T-helper 2 cell treated with Interferon-gamma antibody and Interleukin-4, amounts not matched to agents 5 μg/mL and 100 μg/mL, for 36 hours (primary cell): ENCODE data around the gene TEKT4.
"Not testable (repeated sequence)": the region's sequence is repeated elsewhere in the genome, so short reads cannot be mapped to it uniquely, and the experiment has no call there.

Experiments
- DNase-seq: peaks from one replicate; pipeline ENCODE4 v3.0.0; 2021; ENCODE audit warnings: low spot score
- H3K27ac Mint-ChIP-seq: one replicate; pipeline ENCODE4 v1.8.0; 2021; ENCODE audit warnings: mild to moderate bottlenecking, mixed read lengths
- H3K27me3 Mint-ChIP-seq: one replicate; pipeline ENCODE4 v1.8.0; 2021; ENCODE audit warnings: low read depth, mixed read lengths
- H3K36me3 Mint-ChIP-seq: one replicate; pipeline ENCODE4 v1.8.0; 2021; ENCODE audit warnings: low read depth, mixed read lengths
- H3K4me1 Mint-ChIP-seq: one replicate; pipeline ENCODE4 v1.8.0; 2021; ENCODE audit warnings: low read depth, mixed read lengths
- H3K4me3 Mint-ChIP-seq: one replicate; pipeline ENCODE4 v1.8.0; 2022; ENCODE audit warnings: mild to moderate bottlenecking, moderate library complexity, mixed read lengths
- H3K9me3 Mint-ChIP-seq: one replicate; pipeline ENCODE4 v1.8.0; 2021; ENCODE audit warnings: mixed read lengths

TEKT4 gene

GRCh38 chr2:94871226-94872087 is at the start of gene TEKT4:
TSS of gene TEKT4 (plus strand) at chr2:94871430. CDS start at chr2:94871580, 150 bp downstream.
- Mint-ChIP-seq H3K27me3 (peaks cover 6% of the 10 kb centered on the region), H3K9me3 (no peaks in the 10 kb centered on the region), H3K4me3 (no peak within 1 kb of the TSS), H3K4me1 (no peaks in the 10 kb centered on the region), H3K27ac (no peak within 1 kb of the TSS), H3K36me3 (no peaks in the 10 kb centered on the region)
- DNase-seq, result no peak

DNA sequence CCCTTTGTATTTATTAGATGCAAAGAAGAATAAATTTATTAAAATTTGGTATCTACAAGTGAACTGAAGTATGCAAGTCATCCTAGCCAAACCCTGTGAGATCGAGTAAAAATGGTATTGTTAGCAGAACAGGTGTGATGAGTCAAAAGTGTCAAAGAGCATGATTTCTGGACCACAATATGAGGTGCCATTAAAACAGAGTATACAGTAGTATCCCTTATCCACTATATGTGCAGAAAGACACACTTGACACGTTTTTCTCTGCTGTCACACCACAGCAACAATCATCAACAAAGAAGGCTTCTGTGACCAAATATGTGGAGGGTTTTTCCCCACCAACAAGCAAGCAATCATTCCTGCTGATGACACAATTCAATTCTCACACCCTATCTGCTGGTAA is 32.0 kb upstream of the TEKT4 start:
- not testable (repeated sequence) for H3K4me1 Mint-ChIP-seq, H3K27me3 Mint-ChIP-seq, H3K36me3 Mint-ChIP-seq, H3K27ac Mint-ChIP-seq, DNase-seq, H3K4me3 Mint-ChIP-seq, H3K9me3 Mint-ChIP-seq

DNA sequence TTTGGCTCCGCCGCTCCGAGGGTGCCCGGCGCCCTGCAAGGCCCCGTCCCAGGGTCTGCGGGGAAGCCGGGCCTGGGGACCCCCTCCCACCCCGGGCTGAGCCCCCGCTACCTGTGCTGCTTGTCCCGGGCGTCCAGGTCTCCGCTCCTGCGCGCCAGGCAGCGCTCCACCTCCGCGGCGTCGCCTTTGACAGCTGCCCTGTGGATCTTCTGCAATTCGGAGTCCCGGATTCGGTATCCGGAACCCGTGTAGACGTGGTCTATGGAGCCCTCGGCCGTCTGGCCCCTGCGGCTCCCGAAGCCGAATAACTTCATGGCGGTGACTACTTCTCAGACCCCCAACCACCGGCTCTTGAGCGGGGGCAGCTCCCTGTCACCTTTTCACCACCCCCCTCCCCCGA is 14.4 kb upstream of the TEKT4 start:
- H3K36me3 Mint-ChIP-seq, H3K4me1 Mint-ChIP-seq, DNase-seq, H3K9me3 Mint-ChIP-seq, H3K27ac Mint-ChIP-seq: not testable (repeated sequence)
- Mint-ChIP-seq H3K27me3 (peaks cover 47% of the 10 kb centered on the region), H3K4me3 (peak overlapping the region; percentile 77)

DNA sequence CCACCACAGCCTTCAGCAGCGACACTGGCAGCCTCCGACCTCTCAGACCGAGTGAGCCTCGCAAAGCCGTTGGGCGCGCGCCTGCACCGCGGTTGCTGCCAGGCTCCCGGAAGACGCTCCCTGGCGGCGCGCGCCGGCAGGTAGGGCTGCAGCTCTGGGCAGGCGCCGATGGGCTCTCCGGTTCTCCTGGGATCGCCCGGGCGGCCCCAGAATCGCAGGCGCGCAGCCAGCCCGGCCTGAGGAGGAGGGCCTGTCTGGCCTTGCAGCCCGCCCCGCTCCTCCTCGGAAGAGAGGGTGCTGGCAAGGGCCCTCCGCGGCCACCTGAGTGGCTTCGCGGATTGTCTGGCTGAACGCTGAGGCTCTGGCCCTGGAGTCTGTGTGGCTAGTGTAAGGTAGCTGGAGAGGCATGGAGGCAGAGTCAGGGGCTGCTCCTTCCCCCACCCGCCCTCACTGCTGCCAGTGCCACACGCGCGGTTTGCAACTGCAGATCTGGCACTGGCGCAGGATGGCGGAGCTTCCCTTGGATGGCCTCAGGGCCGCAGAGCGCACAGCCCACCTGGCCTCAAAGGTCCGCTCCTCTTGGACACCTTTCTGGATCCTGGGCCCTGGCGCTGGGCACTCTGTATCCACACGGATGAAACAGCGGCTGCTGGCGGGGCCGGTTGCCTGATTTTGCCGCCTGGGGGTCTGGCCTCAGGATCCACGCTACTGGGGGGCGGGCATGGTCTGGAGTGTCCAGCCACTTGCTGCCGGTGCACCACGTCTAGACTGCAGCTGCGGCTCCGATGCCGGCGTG is 13.7 kb upstream of the TEKT4 start:
- not testable (repeated sequence) for DNase-seq
- peaks cover 53% of the 10 kb centered on the region for H3K27me3 Mint-ChIP-seq

DNA sequence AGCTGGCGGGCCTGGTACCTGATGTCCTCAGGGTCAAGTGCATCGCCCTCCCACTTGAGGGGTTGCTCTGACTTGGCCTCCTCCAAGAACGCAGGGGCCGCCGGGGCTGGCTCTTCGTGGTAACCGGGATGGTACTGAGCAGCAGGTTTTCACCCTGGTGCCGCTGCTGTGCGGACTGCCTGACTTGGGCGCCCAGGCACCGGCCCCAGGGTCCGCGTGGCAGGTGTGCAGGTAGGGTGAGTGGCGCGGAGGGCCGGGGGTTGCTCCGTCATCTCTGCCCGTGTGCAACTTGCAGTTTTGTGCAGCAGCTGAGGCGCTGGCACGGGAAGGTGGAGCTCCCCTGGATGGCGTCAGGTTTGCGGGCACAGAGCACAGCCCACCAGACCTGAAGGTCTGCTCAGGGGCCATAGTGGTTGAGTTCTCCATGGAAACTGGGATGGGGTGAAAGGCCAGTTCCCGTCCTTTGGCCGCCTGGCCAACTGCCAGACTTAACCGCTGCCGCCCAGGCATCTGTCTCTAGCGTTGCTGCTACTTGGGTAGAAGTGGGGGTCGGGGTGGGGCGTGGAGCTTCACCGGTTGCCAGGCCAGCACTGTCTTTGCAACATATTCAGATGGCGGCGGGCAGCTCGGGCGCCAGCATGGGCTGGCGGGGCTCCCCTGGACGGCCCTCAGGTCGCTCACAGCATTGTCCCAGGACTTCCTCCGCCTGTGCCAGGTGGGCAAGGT is 12.9 kb upstream of the TEKT4 start:
- not testable (repeated sequence) for DNase-seq, H3K4me1 Mint-ChIP-seq, H3K27ac Mint-ChIP-seq, H3K36me3 Mint-ChIP-seq, H3K4me3 Mint-ChIP-seq, H3K9me3 Mint-ChIP-seq
- peaks cover 55% of the 10 kb centered on the region for H3K27me3 Mint-ChIP-seq

More for the DNA sequence above, 13.7 kb upstream of the TEKT4 start:
- peak overlapping the region; percentile 77 for H3K4me3 Mint-ChIP-seq
- H3K36me3 Mint-ChIP-seq, H3K4me1 Mint-ChIP-seq, H3K27ac Mint-ChIP-seq, H3K9me3 Mint-ChIP-seq: not testable (repeated sequence)

DNA sequence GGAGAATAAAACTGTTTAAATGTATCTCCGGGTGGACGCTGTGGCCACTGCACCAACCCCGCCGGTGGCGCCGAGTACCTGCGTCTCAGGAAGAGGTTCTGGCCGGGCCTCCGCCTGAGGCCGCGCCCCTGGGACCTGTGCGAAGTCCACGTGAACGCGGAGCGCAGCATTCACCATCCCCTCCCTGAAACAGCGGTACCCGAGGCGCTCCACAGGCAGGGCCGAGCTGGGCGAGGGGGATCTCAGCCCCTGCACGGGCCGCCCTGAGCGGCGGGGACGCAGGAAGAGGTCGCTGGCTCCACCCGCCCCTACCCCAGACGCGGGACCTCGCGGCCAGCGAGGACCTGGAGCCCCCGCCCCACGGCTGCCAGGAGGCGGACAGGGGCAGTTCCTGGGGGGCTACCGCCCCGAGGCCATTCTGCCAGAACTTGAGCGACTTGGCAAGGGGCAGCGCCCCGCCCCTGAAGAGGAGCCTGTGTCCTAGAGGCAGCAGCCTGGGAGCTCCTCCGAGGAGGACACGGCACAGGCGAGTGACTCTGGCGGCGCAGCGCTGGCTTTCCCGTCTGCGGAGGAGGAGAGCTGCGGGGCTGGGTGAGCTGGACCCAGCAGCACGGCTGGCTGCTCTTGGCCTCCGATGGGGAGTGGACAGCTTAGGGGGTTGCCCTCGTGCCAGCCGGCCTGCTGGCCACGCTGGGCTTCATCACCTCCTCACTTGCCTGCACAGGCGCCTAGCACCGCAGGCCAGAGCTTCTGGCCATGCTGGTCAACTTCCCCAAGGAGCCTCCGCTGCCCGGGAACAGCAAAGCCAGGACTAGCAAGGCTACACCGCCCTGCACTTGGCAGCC is 9.7 kb upstream of the TEKT4 start:
- peaks cover 62% of the 10 kb centered on the region for H3K27me3 Mint-ChIP-seq
- no peaks in the 10 kb centered on the region for H3K9me3 Mint-ChIP-seq
- peaks cover 4% of the 10 kb centered on the region for H3K4me1 Mint-ChIP-seq
- H3K27ac Mint-ChIP-seq, result no peak overlapping the region
- no peak overlapping the region for H3K4me3 Mint-ChIP-seq
- no peaks in the 10 kb centered on the region for H3K36me3 Mint-ChIP-seq
- no peak for DNase-seq

- not testable (repeated sequence) for H3K27ac Mint-ChIP-seq, DNase-seq, H3K36me3 Mint-ChIP-seq, H3K4me3 Mint-ChIP-seq, H3K9me3 Mint-ChIP-seq, H3K4me1 Mint-ChIP-seq
- H3K27me3 Mint-ChIP-seq, result peaks cover 56% of the 10 kb centered on the region
Observed at GRCh38 chr2:94862903-94863302, 8.3 kb upstream of the TEKT4 start.

DNA sequence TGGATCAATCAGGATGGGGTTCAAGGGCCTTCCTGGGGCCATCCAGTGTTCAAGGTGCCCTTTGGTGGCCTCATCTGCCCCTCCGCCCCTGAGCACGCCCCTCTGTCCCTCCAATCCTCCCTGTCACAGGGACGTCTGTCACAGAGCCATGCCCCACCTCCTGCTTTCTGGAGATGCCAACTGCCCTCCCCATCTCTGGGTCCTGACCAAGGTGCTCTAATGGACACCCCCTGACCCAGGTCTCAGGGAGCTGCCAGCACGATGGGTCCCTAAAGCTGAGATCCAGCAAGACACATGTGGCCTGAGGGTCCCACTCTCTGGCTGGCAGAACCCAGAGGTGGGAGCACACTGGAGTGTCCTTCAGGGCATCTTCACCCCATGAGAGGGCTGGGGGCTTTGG is 2.1 kb upstream of the TEKT4 start:
- Mint-ChIP-seq H3K4me3 (no peak overlapping the region), H3K4me1 (no peaks in the 10 kb centered on the region), H3K27me3 (peaks cover 15% of the 10 kb centered on the region), H3K9me3 (no peaks in the 10 kb centered on the region), H3K36me3 (no peaks in the 10 kb centered on the region), H3K27ac (no peak overlapping the region)
- no peak for DNase-seq

DNA sequence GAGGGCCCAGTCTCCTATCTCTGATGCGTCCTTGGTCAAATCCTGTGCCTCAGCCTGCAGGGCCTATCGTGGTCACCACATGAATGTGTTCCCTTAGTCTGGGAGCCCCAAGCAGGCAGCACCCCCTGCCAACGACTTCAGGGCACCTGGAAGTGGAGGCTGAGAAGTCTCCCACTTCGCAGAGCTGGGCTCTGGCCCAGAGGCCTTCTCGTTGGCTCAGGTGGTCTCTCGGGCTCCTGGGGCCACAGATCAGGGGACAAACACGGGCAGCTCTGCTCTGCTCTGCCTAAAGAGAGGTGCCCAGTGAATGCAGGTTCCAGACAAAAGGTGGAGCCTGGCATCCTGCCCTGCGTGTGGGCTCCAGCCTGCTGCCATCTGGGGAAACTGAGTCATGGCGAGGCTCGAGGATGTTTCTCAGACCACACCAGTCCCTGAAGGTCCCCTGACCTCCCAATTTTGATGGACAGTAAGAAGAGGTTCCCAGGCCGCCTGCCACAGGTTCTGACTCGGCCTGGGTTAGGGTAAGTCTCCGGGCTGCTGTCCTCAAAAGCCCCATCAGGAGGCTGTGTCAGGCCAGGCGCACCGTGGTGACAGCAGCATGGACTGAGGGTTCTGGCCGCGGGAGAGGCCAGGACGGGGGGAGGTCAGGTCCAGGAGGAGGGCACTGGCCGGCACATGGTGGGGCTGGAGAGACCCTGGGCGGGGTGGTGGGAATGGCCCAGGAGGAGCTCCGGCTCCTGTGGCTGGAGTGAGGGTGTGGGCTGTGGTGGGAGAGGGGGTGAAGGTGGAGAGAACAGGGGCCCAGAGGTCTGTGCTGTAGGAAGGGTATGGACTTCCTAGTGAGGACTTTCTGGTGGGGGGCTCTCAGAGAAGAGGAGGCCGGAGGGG is 1.4 kb upstream of the TEKT4 start:
- no peaks in the 10 kb centered on the region for H3K9me3 Mint-ChIP-seq

DNA sequence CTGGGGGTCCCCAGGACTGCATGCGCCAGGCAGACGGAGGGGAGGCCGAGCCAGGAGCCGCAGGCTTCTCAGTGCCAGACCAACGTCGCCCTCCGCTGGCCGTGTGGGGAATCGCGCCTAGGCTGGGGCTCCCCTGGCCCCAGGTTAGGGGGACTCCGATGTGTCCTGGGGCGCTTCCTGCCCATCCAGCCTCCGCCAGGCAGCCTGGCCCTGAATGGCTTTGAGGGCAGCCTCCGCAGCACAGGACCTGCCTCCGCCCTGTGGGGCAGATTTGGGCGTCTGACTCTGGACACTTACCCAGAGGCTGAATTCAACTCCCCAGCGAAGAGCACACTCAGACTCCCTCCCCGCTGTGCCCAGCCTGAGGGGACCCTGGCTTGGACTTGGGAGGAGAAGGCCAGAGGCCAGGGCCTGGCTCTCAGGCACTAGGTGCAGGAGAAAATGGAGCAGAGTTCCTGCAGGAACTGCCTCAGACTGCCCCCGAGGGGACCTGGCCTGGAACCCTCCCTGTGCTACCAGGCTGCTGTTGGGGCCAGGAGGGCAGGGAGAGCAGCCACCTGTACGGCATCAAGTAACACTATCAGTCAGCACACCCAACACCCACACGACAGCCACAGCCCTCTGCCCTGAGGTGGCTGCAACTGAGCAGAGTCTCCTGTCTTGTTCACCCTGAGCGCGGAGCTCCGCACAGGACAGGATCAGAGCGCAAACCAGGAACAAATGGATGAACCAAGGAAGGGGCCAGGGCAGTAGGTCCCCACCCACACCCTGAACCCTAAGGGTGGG is 597 bp upstream of the TEKT4 start:
- H3K36me3 Mint-ChIP-seq, result no peaks in the 10 kb centered on the region
- DNase-seq, result no peak
- H3K4me1 Mint-ChIP-seq, result no peaks in the 10 kb centered on the region
- peaks cover 6% of the 10 kb centered on the region for H3K27me3 Mint-ChIP-seq
- H3K4me3 Mint-ChIP-seq, result no peak overlapping the region
- no peak overlapping the region for H3K27ac Mint-ChIP-seq
- no peaks in the 10 kb centered on the region for H3K9me3 Mint-ChIP-seq

More for the DNA sequence above, 1.4 kb upstream of the TEKT4 start:
- peaks cover 9% of the 10 kb centered on the region for H3K27me3 Mint-ChIP-seq
- H3K4me1 Mint-ChIP-seq, result no peaks in the 10 kb centered on the region
- no peak for DNase-seq
- no peak overlapping the region for H3K27ac Mint-ChIP-seq
- no peak overlapping the region for H3K4me3 Mint-ChIP-seq
- no peaks in the 10 kb centered on the region for H3K36me3 Mint-ChIP-seq

- H3K27me3 Mint-ChIP-seq, result peaks cover 6% of the 10 kb centered on the region
- no peaks in the 10 kb centered on the region for H3K4me1 Mint-ChIP-seq
- no peaks in the 10 kb centered on the region for H3K9me3 Mint-ChIP-seq
- no peak for DNase-seq
- no peak overlapping the region for H3K4me3 Mint-ChIP-seq
- H3K36me3 Mint-ChIP-seq, result no peaks in the 10 kb centered on the region
- H3K27ac Mint-ChIP-seq, result no peak overlapping the region
Observed at GRCh38 chr2:94872088-94872618, 923 bp downstream of the TEKT4 start.
